ENCODE measurements around the gene SLC47A1.
A peak's percentile ranks its signal among the peaks of the same experiment; 100 is the strongest.
"Not testable (repeated sequence)": the region's sequence is repeated elsewhere in the genome, so short reads cannot be mapped to it uniquely, and the experiment has no call there.

SLC47A1 gene

DNA sequence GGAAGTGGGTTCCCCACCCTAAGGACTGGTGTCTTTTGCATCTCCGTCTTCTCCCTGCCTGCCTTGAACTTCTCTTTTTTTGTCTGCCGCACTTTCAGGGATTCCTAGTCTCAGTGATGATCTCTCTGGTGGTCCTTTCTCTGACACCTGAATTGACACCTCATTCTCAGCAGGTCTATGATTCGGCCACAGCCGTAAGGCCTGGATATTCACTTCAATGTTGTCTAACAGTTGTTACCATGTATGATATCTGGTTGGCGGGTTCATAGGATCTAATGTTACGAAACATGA is 25.1 kb upstream of the SLC47A1 start:
- Histone ChIP-seq H3K9ac (ENCODE audit: low read length) (no peak overlapping the region), H2BK12ac (ENCODE audit: low read length) (no peak overlapping the region), H3K14ac (ENCODE audit: low read length) (no peak overlapping the region), H3K4me2 (ENCODE audit: low read length) (peak overlapping the region; percentile 62), H3K27ac (ENCODE audit: low read depth, low read length) (no peak overlapping the region), H3K4me1 (ENCODE audit: control insufficient read depth in 1 of 2, insufficient read depth in 2 of 2, low read length in 2 of 2) (no peaks in the 10 kb centered on the region), H2BK5ac (ENCODE audit: low read depth, low read length, poor library complexity) (no peak overlapping the region), H3K27me3 (ENCODE audit: insufficient read depth, low read length) (no peaks in the 10 kb centered on the region), H4K91ac (ENCODE audit: low read depth, low read length) (no peak overlapping the region), H3K4ac (ENCODE audit: low read depth, low read length) (no peak overlapping the region), H3K9me3 (ENCODE audit: insufficient read depth, low read depth, low read length) (no peaks in the 10 kb centered on the region), H3K23ac (ENCODE audit: low read length) (no peak overlapping the region), H4K8ac (ENCODE audit: low read depth, low read length) (no peak overlapping the region), H2AFZ (ENCODE audit: insufficient read depth, low read length, poor library complexity) (peak overlapping the region; percentile 3), H3K79me1 (ENCODE audit: low read length) (peaks cover 3% of the 10 kb centered on the region), H3K4me3 (ENCODE audit: low read depth, low read length) (peak overlapping the region; percentile 62), H2AK5ac (ENCODE audit: low read length) (no peak overlapping the region), H3K36me3 (ENCODE audit: control insufficient read depth in 1 of 2, insufficient read depth in 2 of 2, low read length in 2 of 2) (no peaks in the 10 kb centered on the region), H3K18ac (ENCODE audit: low read length) (no peak overlapping the region), H2BK120ac (ENCODE audit: insufficient read depth, low read length, poor library complexity) (no peak overlapping the region), H3K79me2 (ENCODE audit: control insufficient read depth, insufficient read depth, low read length, poor library complexity) (no peaks in the 10 kb centered on the region), H4K12ac (ENCODE audit: low read depth, low read length) (no peak overlapping the region)
- peak in 1 of 2 donors; percentile 20 for DNase-seq
- no CpG with 5 or more reads among the region's 6 CpGs for WGBS (ENCODE audit: extremely low coverage, insufficient coverage, insufficient read length)

DNA sequence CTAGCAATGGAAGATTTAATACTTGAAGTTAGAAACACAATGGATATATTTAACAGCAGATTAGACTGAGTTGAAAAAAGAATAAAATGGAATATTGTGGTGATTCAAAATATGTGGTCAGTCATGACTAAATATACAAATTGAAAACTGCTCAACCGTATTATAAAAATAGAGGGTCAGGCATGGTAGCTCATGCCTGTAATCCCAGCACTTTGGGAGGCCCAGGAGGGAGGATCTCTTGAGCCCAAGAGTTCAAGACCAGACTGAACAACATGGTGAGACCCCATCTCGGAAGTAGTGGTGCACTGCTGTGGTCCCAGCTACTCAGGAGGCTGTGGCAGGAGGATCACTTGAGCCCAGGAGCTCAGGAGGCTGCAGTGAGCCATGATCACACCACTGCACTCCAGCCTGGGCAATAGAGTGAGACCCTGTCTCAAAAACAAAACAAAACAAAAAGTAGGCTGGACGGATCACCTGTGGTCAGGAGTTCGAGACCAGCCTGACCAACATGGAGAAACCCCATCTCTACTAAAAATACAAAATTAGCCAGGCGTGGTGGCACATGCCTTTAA is 24.3 kb upstream of the SLC47A1 start:
- not testable (repeated sequence) for H3K4me3 ChIP-seq (ENCODE audit: low read depth, low read length); H3K27me3 ChIP-seq (ENCODE audit: insufficient read depth, low read length); H2BK12ac ChIP-seq (ENCODE audit: low read length); H2BK120ac ChIP-seq (ENCODE audit: insufficient read depth, low read length, poor library complexity); H4K12ac ChIP-seq (ENCODE audit: low read depth, low read length); H4K91ac ChIP-seq (ENCODE audit: low read depth, low read length); H2AFZ ChIP-seq (ENCODE audit: insufficient read depth, low read length, poor library complexity); H3K4ac ChIP-seq (ENCODE audit: low read depth, low read length); H3K4me2 ChIP-seq (ENCODE audit: low read length); H3K27ac ChIP-seq (ENCODE audit: low read depth, low read length); H2AK5ac ChIP-seq (ENCODE audit: low read length); DNase-seq; H2BK5ac ChIP-seq (ENCODE audit: low read depth, low read length, poor library complexity); H4K8ac ChIP-seq (ENCODE audit: low read depth, low read length); H3K9me3 ChIP-seq (ENCODE audit: insufficient read depth, low read depth, low read length); H3K23ac ChIP-seq (ENCODE audit: low read length); H3K18ac ChIP-seq (ENCODE audit: low read length); H3K4me1 ChIP-seq (ENCODE audit: control insufficient read depth in 1 of 2, insufficient read depth in 2 of 2, low read length in 2 of 2); H3K36me3 ChIP-seq (ENCODE audit: control insufficient read depth in 1 of 2, insufficient read depth in 2 of 2, low read length in 2 of 2); H3K9ac ChIP-seq (ENCODE audit: low read length); H3K79me2 ChIP-seq (ENCODE audit: control insufficient read depth, insufficient read depth, low read length, poor library complexity); H3K79me1 ChIP-seq (ENCODE audit: low read length); H3K14ac ChIP-seq (ENCODE audit: low read length)
- no CpG with 5 or more reads among the region's 5 CpGs for WGBS (ENCODE audit: extremely low coverage, insufficient coverage, insufficient read length)

DNA sequence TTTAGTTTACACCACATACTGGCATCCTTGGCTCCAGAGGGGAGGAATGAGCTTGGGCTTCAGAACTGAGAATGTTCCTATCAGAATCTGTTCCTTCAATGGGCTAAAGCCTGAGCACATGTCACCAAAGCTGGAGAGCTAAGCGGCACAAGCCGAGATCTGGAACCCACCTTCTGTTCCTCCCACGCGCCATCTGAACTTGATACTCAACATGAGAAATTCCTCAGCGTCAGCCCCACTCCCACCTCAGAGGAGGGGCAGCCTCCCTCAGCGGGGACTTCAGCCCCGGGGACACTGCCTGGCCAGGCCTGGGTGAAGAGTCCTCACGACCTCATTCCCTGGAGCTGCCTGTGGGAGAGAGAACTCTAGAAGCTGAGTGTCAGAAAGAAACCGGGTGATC is 22.8 kb upstream of the SLC47A1 start:
- Histone ChIP-seq H3K36me3 (ENCODE audit: control insufficient read depth in 1 of 2, insufficient read depth in 2 of 2, low read length in 2 of 2) (no peaks in the 10 kb centered on the region), H3K9ac (ENCODE audit: low read length) (no peak overlapping the region), H2BK12ac (ENCODE audit: low read length) (no peak overlapping the region), H3K4me1 (ENCODE audit: control insufficient read depth in 1 of 2, insufficient read depth in 2 of 2, low read length in 2 of 2) (no peaks in the 10 kb centered on the region), H3K27ac (ENCODE audit: low read depth, low read length) (no peak overlapping the region), H3K79me1 (ENCODE audit: low read length) (peaks cover 3% of the 10 kb centered on the region), H3K9me3 (ENCODE audit: insufficient read depth, low read depth, low read length) (no peaks in the 10 kb centered on the region), H2BK5ac (ENCODE audit: low read depth, low read length, poor library complexity) (no peak overlapping the region), H3K14ac (ENCODE audit: low read length) (no peak overlapping the region), H4K91ac (ENCODE audit: low read depth, low read length) (no peak overlapping the region), H3K4ac (ENCODE audit: low read depth, low read length) (no peak overlapping the region), H3K4me2 (ENCODE audit: low read length) (no peak overlapping the region), H2BK120ac (ENCODE audit: insufficient read depth, low read length, poor library complexity) (no peak overlapping the region), H4K8ac (ENCODE audit: low read depth, low read length) (no peak overlapping the region), H2AK5ac (ENCODE audit: low read length) (no peak overlapping the region), H2AFZ (ENCODE audit: insufficient read depth, low read length, poor library complexity) (no peak overlapping the region), H3K23ac (ENCODE audit: low read length) (no peak overlapping the region), H3K4me3 (ENCODE audit: low read depth, low read length) (no peak overlapping the region), H3K79me2 (ENCODE audit: control insufficient read depth, insufficient read depth, low read length, poor library complexity) (no peaks in the 10 kb centered on the region), H3K27me3 (ENCODE audit: insufficient read depth, low read length) (no peaks in the 10 kb centered on the region), H4K12ac (ENCODE audit: low read depth, low read length) (no peak overlapping the region), H3K18ac (ENCODE audit: low read length) (no peak overlapping the region)
- no peak for DNase-seq
- WGBS (ENCODE audit: extremely low coverage, insufficient coverage, insufficient read length): no CpG with 5 or more reads among the region's 9 CpGs

DNA sequence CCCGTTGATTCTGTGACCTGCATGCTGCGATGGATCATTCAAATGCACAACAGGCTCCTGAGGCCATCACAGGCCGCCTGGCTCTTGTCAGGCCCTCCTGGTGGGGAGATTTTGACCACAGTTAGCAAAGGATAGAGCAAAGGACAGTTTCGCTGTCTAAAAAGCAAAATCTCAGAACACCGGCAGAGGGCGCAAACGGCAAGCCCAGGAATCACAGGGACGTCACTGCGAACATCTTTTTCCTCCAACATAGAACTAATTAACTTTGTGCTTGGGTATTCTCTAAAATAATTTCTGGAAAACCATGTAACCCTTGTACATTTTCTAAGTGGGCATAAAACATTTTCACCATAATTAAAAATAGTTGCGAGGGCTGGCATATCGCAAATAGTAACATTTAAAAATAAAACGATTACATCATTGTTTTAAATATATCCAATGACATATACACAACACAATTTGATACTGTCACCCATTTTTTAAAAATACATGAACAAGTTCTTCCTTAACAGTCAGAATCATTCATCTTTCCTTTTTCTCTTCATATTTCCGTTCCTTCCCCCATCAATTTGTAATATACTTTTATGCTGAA is 19.7 kb upstream of the SLC47A1 start:
- no peak overlapping the region for H2BK120ac ChIP-seq (ENCODE audit: insufficient read depth, low read length, poor library complexity)
- no peak overlapping the region for H4K12ac ChIP-seq (ENCODE audit: low read depth, low read length)
- H4K91ac ChIP-seq (ENCODE audit: low read depth, low read length): no peak overlapping the region
- H3K4me1 ChIP-seq (ENCODE audit: control insufficient read depth in 1 of 2, insufficient read depth in 2 of 2, low read length in 2 of 2): no peaks in the 10 kb centered on the region
- no peak overlapping the region for H3K4me2 ChIP-seq (ENCODE audit: low read length)
- no peaks in the 10 kb centered on the region for H3K36me3 ChIP-seq (ENCODE audit: control insufficient read depth in 1 of 2, insufficient read depth in 2 of 2, low read length in 2 of 2)
- H2AFZ ChIP-seq (ENCODE audit: insufficient read depth, low read length, poor library complexity): no peak overlapping the region
- no peak overlapping the region for H3K27ac ChIP-seq (ENCODE audit: low read depth, low read length)
- no peak overlapping the region for H2BK5ac ChIP-seq (ENCODE audit: low read depth, low read length, poor library complexity)
- no peaks in the 10 kb centered on the region for H3K79me1 ChIP-seq (ENCODE audit: low read length)
- no peak overlapping the region for H4K8ac ChIP-seq (ENCODE audit: low read depth, low read length)
- H3K79me2 ChIP-seq (ENCODE audit: control insufficient read depth, insufficient read depth, low read length, poor library complexity): no peaks in the 10 kb centered on the region
- no peaks in the 10 kb centered on the region for H3K9me3 ChIP-seq (ENCODE audit: insufficient read depth, low read depth, low read length)
- H3K4ac ChIP-seq (ENCODE audit: low read depth, low read length): no peak overlapping the region
- H2BK12ac ChIP-seq (ENCODE audit: low read length): no peak overlapping the region
- no peak overlapping the region for H2AK5ac ChIP-seq (ENCODE audit: low read length)
- no peak overlapping the region for H3K18ac ChIP-seq (ENCODE audit: low read length)
- DNase-seq: peak; percentile 63 to 85
- no peak overlapping the region for H3K9ac ChIP-seq (ENCODE audit: low read length)
- no peak overlapping the region for H3K4me3 ChIP-seq (ENCODE audit: low read depth, low read length)
- no peak overlapping the region for H3K14ac ChIP-seq (ENCODE audit: low read length)
- WGBS (ENCODE audit: extremely low coverage, insufficient coverage, insufficient read length): 100% methylated on average over 2 of the region's 13 CpGs
- H3K27me3 ChIP-seq (ENCODE audit: insufficient read depth, low read length): no peaks in the 10 kb centered on the region
- no peak overlapping the region for H3K23ac ChIP-seq (ENCODE audit: low read length)
